GM18909 (cell line): Measurements from ENCODE around the gene SCYGR6.

Source experiments
- ATAC-seq: cut with Tn5 transposase; IDR thresholded peaks from one replicate; pipeline ENCODE4 v1.9.1; 2021; ENCODE audit warnings: mild to moderate bottlenecking; ENCODE audit not compliant: unreplicated experiment, poor library complexity

Gene SCYGR6

DNA sequence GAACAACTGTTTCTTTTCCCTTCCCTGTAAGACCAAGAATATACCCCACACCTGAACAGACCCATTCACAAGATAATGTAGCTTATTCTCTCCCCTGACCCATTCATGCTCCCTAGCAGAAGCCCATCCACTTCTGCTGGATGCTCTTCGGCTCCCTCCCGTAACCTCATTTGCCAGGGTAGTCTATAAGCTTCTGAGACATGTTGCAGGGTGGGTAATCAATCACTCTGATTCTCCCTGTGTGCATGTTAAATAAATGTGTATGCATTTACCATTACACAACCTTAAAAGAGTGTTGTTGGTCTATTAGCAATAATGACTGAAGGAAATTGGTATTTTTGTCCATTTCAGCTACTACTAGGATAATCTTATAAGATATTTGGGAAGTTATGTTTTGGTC lies 8.1 kb downstream of the SCYGR6 start:
- no peak for ATAC-seq

DNA sequence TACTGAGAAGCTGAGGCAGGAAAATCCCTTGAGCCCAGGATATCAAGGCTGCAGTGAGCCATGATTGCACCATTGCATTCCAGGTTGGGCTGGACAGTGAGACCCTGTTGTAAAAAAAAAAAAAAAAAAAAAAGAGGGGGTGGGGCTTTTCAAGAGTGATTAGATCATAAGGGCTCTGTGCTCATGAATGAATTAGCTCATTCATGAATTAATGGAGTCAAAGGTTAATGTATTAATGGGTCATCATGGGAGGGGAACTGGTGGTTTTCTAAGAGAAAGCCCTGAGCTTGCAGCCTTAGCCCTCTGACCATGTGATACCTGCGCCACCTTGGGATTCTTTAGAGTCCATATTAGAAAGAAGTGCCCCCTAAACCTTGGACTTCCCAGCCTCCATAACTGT lies 11.3 kb downstream of the SCYGR6 start:
- no peak for ATAC-seq

DNA sequence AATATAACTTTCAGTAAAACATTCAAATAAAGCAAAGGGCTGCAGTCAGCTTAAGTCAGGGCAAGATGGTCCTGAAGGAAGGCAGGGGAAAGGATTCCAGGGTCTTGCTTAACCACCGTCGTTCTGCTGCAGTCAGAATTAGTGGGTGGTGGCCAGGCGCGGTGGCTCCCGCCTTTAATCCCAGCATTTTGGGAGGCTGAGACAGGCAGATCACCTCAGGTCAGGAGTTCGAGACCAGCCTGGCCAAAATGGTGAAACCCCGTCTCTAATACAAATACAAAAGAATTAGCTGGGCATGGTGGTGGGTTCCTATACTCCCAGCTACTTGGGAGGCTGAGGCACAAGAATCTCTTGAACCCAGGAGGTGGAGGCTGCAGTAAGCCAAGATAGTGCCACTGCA lies 13.6 kb downstream of the SCYGR6 start:
- no peak for ATAC-seq

DNA sequence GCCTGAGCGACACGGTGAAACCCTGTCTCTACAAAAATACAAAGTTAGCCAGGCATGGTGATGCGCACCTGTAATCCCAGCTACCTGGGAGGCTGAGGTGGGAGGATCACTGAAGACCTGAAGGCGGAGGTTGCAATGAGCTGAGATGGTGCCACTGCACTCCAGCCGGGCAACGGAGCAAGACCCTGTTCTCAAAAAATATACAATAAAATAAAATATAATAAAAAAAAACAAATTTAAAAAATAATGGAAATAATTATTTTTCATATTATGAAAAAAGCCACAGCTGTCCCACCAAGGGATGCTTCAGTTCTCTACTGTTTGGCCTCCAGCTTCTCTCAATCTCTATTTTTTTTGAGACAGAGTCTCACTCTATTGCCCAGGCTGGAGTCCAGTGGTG lies 17.2 kb downstream of the SCYGR6 start:
- no peak for ATAC-seq

- ATAC-seq = no peak
Observed at GRCh38 chr2:227706859-227707258, 17.7 kb downstream of the SCYGR6 start.

- no peak for ATAC-seq
Observed at GRCh38 chr2:227703961-227704360, 20.6 kb downstream of the SCYGR6 start.

DNA sequence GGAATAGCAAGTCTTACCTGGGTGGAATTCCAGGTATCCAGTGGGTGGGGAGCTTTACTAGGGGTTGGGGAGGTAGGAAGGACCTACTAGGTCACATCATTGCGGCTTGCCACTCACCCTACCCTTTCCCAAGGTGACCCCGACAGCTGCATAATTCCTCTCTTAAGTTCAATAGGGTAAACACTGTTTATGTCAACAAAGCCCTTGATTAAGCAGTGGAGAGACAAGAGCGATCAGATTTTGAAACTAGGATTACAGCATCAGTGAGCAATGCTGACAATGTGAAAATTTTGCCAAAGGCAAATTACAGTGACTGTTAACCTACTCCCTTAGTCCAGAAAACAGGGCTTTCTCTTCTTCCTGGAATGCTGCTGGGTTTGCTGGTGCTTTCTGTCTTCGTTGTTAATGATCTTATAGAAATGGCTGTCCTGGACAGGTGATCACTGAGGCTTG lies 21.3 kb downstream of the SCYGR6 start:
- ATAC-seq = no peak

GRCh38 chr2:227701556-227701955 lies 23.0 kb downstream of the SCYGR6 start:
- no peak for ATAC-seq

- no peak for ATAC-seq
Observed at GRCh38 chr2:227696990-227697679, 27.4 kb downstream of the SCYGR6 start.

DNA sequence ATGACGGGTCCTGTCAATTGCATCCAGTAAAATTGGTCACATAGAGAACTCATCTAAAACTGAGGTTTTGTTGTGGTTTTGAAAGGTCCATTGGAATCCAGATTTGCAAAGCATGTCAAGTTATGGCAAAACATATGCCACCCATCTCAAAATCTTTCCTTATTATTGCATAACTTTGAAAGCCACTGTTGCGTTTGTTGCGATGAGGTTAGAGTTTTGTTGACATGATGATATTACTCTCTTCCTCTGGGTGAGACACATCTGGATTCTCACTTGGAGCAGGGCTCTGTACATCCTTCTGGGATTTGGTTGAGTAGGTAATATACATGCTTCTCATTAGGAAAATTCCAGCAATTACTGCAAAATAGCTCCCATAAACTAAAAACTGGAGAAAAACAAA lies 37.4 kb downstream of the SCYGR6 start:
- no peak for ATAC-seq

DNA sequence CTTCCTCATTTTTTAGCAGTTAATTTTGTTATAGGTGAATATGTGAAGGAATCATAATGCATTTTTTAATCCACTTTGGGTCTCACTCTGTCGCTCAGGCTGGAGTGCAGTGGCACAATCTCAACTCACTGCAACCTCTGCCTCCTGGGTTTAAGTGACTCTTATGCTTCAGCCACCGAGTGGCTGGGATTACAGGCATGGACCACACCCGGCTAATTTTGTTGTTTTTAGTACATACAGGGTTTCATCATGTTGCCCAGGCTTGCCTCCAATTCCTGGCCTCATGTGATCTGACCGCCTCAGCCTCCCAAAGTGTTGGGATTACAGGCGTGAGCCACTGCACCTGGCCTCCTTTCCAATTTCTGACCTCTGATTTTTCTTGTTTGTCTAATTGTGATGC lies 40.3 kb downstream of the SCYGR6 start:
- no peak for ATAC-seq

- ATAC-seq = no peak
Observed at GRCh38 chr2:227677928-227678327, 46.6 kb downstream of the SCYGR6 start.

DNA sequence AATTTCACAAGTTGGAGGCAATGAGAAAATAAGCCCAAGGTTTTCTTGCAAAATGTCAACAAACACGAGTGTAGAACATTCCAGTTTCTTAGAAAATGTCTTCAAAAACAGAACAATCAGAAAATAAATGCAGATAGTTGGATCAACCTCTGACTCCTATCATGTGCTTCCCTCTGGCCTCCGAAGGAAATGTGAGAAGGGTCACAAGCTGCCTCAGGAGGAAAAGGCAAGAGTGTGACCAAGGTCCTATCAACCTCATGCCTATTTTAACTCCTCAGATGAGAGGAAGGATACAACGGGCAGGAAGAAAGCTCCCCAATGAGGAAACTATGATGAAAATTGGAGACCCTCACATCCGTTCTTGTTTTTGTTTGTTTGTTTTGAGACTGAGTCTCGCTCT lies 50.1 kb downstream of the SCYGR6 start:
- ATAC-seq = no peak
